ENCODE data around the gene ISY1. TPM values are rescaled to one million over a fixed set of nuclear protein-coding genes. Genes with fewer than 3 reads are reported as not detected.
"Not testable (repeated sequence)": the region's sequence is repeated elsewhere in the genome, so short reads cannot be mapped to it uniquely, and the experiment has no call there.

The ISY1 gene
- total RNA-seq, 2 experiments from 2014 or later: 66.7 to 68.5 TPM

GRCh38 chr3:129199366-129199765 is 38.5 kb upstream of the ISY1 start:
- DNase-seq: no peak
- Mint-ChIP-seq H3K27ac (no peak overlapping the region), H3K36me3 (ENCODE audit: low read depth) (no peaks in the 10 kb centered on the region), H3K9me3 (no peaks in the 10 kb centered on the region), H3K27me3 (no peaks in the 10 kb centered on the region), H3K4me3 (no peak overlapping the region), H3K4me1 (ENCODE audit: low read depth) (peaks cover 8% of the 10 kb centered on the region)
- no peak for ATAC-seq
- ChIA-PET POLR2A (no interaction called here), CTCF (no interaction called here)
- intact Hi-C loops (cut with micrococcal nuclease): no loop called here
- no peak for TF ChIP-seq CTCF (IDR thresholded peaks at IDR 0.05)

- no peaks in the 10 kb centered on the region for H3K9me3 Mint-ChIP-seq
- H3K36me3 Mint-ChIP-seq (ENCODE audit: low read depth): no peaks in the 10 kb centered on the region
- H3K4me3 Mint-ChIP-seq: no peak overlapping the region
- peaks cover 8% of the 10 kb centered on the region for H3K4me1 Mint-ChIP-seq (ENCODE audit: low read depth)
- ChIA-PET CTCF (interaction anchor here (1.1 kb wide), 1 partner anchor 12 kb away, joined by 3 read pairs; no protein-coding TSS in a partner anchor), POLR2A (interaction anchor here (1.0 kb wide), 1 partner anchor 48 kb away, joined by 3 read pairs; no protein-coding TSS in a partner anchor)
- no peak for TF ChIP-seq CTCF (IDR thresholded peaks at IDR 0.05)
- no peak overlapping the region for H3K27ac Mint-ChIP-seq
- no peak for ATAC-seq
- no peak for DNase-seq
- H3K27me3 Mint-ChIP-seq: no peaks in the 10 kb centered on the region
- intact Hi-C loops (cut with micrococcal nuclease): no loop called here
These were observed 36.5 kb upstream of the ISY1 start for GRCh38 chr3:129197321-129197720.

- CTCF ChIA-PET: interaction anchor here (1.1 to 1.7 kb wide), 3 partner anchors 11 to 227 kb away, joined by 3 to 7 read pairs (median 4); no protein-coding TSS in a partner anchor
- TF ChIP-seq CTCF (IDR thresholded peaks at IDR 0.05): no peak
- intact Hi-C loops (cut with micrococcal nuclease): no loop called here
- H3K27ac Mint-ChIP-seq: no peak overlapping the region
- no peak overlapping the region for H3K4me3 Mint-ChIP-seq
- ATAC-seq (no peak), DNase-seq (no peak)
- no peaks in the 10 kb centered on the region for H3K9me3 Mint-ChIP-seq
- H3K36me3 Mint-ChIP-seq (ENCODE audit: low read depth): no peaks in the 10 kb centered on the region
- POLR2A ChIA-PET: interaction anchor here (0.9 to 1.3 kb wide), 3 partner anchors 13 to 49 kb away, joined by 3 to 4 read pairs (median 3); partner anchors contain the start of gene CNBP
- no peaks in the 10 kb centered on the region for H3K27me3 Mint-ChIP-seq
- peaks cover 8% of the 10 kb centered on the region for H3K4me1 Mint-ChIP-seq (ENCODE audit: low read depth)
These were observed 35.7 kb upstream of the ISY1 start for GRCh38 chr3:129196601-129197000.

- no peak for TF ChIP-seq CTCF (IDR thresholded peaks at IDR 0.05)
- intact Hi-C loops (cut with micrococcal nuclease): no loop called here
- ATAC-seq: peak; percentile 49
- Mint-ChIP-seq H3K4me3 (no peak overlapping the region), H3K9me3 (no peaks in the 10 kb centered on the region), H3K27ac (no peak overlapping the region), H3K36me3 (ENCODE audit: low read depth) (no peaks in the 10 kb centered on the region), H3K4me1 (ENCODE audit: low read depth) (peaks cover 8% of the 10 kb centered on the region), H3K27me3 (no peaks in the 10 kb centered on the region)
- ChIA-PET CTCF (interaction anchor here (1.3 to 1.7 kb wide), 2 partner anchors 50 to 226 kb away, joined by 4 to 7 read pairs; no protein-coding TSS in a partner anchor), POLR2A (interaction anchor here (0.9 to 1.3 kb wide), 2 partner anchors 12 to 34 kb away, joined by 3 to 4 read pairs; partner anchors contain the start of gene CNBP)
- no peak for DNase-seq
These were observed 34.9 kb upstream of the ISY1 start for GRCh38 chr3:129195731-129196256.

- H3K9me3 Mint-ChIP-seq; ATAC-seq; H3K4me1 Mint-ChIP-seq (ENCODE audit: low read depth); H3K27ac Mint-ChIP-seq; POLR2A ChIA-PET; H3K4me3 Mint-ChIP-seq; H3K36me3 Mint-ChIP-seq (ENCODE audit: low read depth); intact Hi-C loops (cut with micrococcal nuclease); DNase-seq; H3K27me3 Mint-ChIP-seq: not testable (repeated sequence)
- CTCF ChIA-PET: interaction anchor here (1.0 kb wide), 1 partner anchor 56 kb away, joined by 5 read pairs; no protein-coding TSS in a partner anchor
These were observed 28.9 kb upstream of the ISY1 start for GRCh38 chr3:129189793-129190192.

Measured in activated CD8-positive, alpha-beta T cell treated with anti-CD3 and anti-CD28 coated beads for 36 hours (primary cell).